Measurements from ENCODE around the gene CGNL1.

Gene CGNL1

GRCh38 chr15:57419335-57419734 is 43.0 kb downstream of the CGNL1 start:
- no peak overlapping the region for H3K4me3 ChIP-seq (ENCODE audit: low read depth, low read length)
- no peak for TF ChIP-seq CTCF (IDR thresholded peaks at IDR 0.05; ENCODE audit: low read depth, low read length)

- TF ChIP-seq CTCF (IDR thresholded peaks at IDR 0.05; ENCODE audit: low read depth, low read length) = no peak
Observed at GRCh38 chr15:57421110-57421509, 44.8 kb downstream of the CGNL1 start.

GRCh38 chr15:57421551-57421950 is 45.2 kb downstream of the CGNL1 start:
- no peak for TF ChIP-seq CTCF (IDR thresholded peaks at IDR 0.05; ENCODE audit: low read depth, low read length)
- H3K4me3 ChIP-seq (ENCODE audit: low read depth, low read length) = no peak overlapping the region

More at GRCh38 chr15:57421110-57421509, 44.8 kb downstream of the CGNL1 start:
- no peak overlapping the region for H3K4me3 ChIP-seq (ENCODE audit: low read depth, low read length)

GRCh38 chr15:57422113-57422754 is 45.9 kb downstream of the CGNL1 start:
- no peak for TF ChIP-seq CTCF (IDR thresholded peaks at IDR 0.05; ENCODE audit: low read depth, low read length)

GRCh38 chr15:57423599-57424140 is 47.4 kb downstream of the CGNL1 start:
- no peak overlapping the region for H3K4me3 ChIP-seq (ENCODE audit: low read depth, low read length)
- TF ChIP-seq CTCF (IDR thresholded peaks at IDR 0.05; ENCODE audit: low read depth, low read length) = no peak

More at GRCh38 chr15:57422113-57422754, 45.9 kb downstream of the CGNL1 start:
- no peak overlapping the region for H3K4me3 ChIP-seq (ENCODE audit: low read depth, low read length)

- TF ChIP-seq CTCF (IDR thresholded peaks at IDR 0.05; ENCODE audit: low read depth, low read length) = no peak
- H3K4me3 ChIP-seq (ENCODE audit: low read depth, low read length) = no peak overlapping the region
Observed at GRCh38 chr15:57424628-57425405, 48.5 kb downstream of the CGNL1 start.

- H3K4me3 ChIP-seq (ENCODE audit: low read depth, low read length) = no peak overlapping the region
- no peak for TF ChIP-seq CTCF (IDR thresholded peaks at IDR 0.05; ENCODE audit: low read depth, low read length)
Observed at GRCh38 chr15:57425842-57426241, 49.5 kb downstream of the CGNL1 start.
